GM12878 (cell line): ENCODE results near the gene EPHB1. TPM values are rescaled to one million over a fixed set of nuclear protein-coding genes. Genes with fewer than 3 reads are reported as not detected.

Experiments used
- ATAC-seq: fragments of 200-7000 bp; cut with Tn5 transposase; 3 replicates; pipeline ENCODE4 v1.9.1; 2020; ENCODE audit warnings: mild to moderate bottlenecking, moderate library complexity
- BruUV-seq: library from RNA; stranded (reverse); fragments of 400-500 nt; replicated peaks from 2 replicates; lab custom pipeline; 2021; lab: Mats Ljungman, UMichigan
- CTCF ChIA-PET: fragments of 300-600 bp; sonication (Branson Sonifier 250); formaldehyde crosslinking; extraction: SDS; loops from one replicate; lab custom pipeline; 2021; ENCODE audit warnings: inconsistent platforms; lab: Yijun Ruan, JAX
- POLR2A ChIA-PET: fragments of 350-600 bp; formaldehyde crosslinking; extraction: SDS; loops from one replicate; lab custom pipeline; 2021; ENCODE audit warnings: inconsistent platforms; lab: Charles Lee
- RAD21 ChIA-PET: fragments of 300-600 bp; sonication (Branson Sonifier 250); formaldehyde crosslinking; loops from one replicate; lab custom pipeline; 2023; ENCODE audit warnings: antibody characterized with exemption; ENCODE audit not compliant: unreplicated experiment; lab: Charles Lee
- SMC1A ChIA-PET: fragments of 300-600 bp; sonication (Branson Sonifier 250); formaldehyde crosslinking; loops from one replicate; lab custom pipeline; 2023; ENCODE audit not compliant: unreplicated experiment, uncharacterized antibody; lab: Charles Lee
- DNase-seq: peaks from one replicate; pipeline ENCODE4 v3.0.0-alpha.2; 2011; ENCODE audit warnings: low read depth, low spot score
- FAIRE-seq: peaks from 3 replicates; lab custom pipeline; 2011; peaks lifted over from hg19 to GRCh38; lab: Jason Lieb, UNC
- H2AFZ ChIP-seq: 2 replicates; pipeline ENCODE4 v1.6.0; 2011; ENCODE audit warnings: low read depth, low read length, control low read depth; ENCODE audit not compliant: control insufficient read depth
- H3K27ac ChIP-seq: 2 replicates; pipeline ENCODE4 v1.5.1; 2011; ENCODE audit warnings: control low read depth; ENCODE audit not compliant: control insufficient read depth, insufficient read depth
- H3K27me3 ChIP-seq, 2 experiments: replicated peaks in 1 of 2; 2 replicates each; pipeline versions ENCODE4 v1.6.0 to v1.6.1; 2011; ENCODE audit warnings: low read length in 1 of 2; ENCODE audit not compliant: control insufficient read depth in 2 of 2, insufficient read depth in 2 of 2
- H3K36me3 ChIP-seq, 2 experiments: 2 replicates each; pipeline ENCODE4 v1.5.1; 2011; ENCODE audit warnings: low read length in 1 of 2; ENCODE audit not compliant: control insufficient read depth in 2 of 2, insufficient read depth in 2 of 2
- H3K4me1 ChIP-seq: 2 replicates; pipeline ENCODE4 v1.6.1; 2011; ENCODE audit warnings: mild to moderate bottlenecking, low read length, moderate library complexity, mixed read lengths; ENCODE audit not compliant: control insufficient read depth, insufficient read depth
- H3K4me2 ChIP-seq: 2 replicates; pipeline ENCODE4 v1.6.0; 2011; ENCODE audit warnings: control low read depth; ENCODE audit not compliant: control insufficient read depth, insufficient read depth
- H3K4me3 ChIP-seq: fragments of 200-600 bp; sonication (generic); 2 replicates; pipeline ENCODE4 v1.5.1; 2016
- H3K79me2 ChIP-seq: 2 replicates; pipeline ENCODE4 v1.6.0; 2011; ENCODE audit warnings: low read length; ENCODE audit not compliant: control insufficient read depth, insufficient read depth
- H3K9ac ChIP-seq: 2 replicates; pipeline ENCODE4 v1.8.0; 2011; ENCODE audit warnings: low read length, control low read depth, mixed read lengths; ENCODE audit not compliant: control insufficient read depth, insufficient read depth
- H3K9me3 ChIP-seq: replicated peaks from 3 replicates; pipeline ENCODE4 v1.5.1; 2011; ENCODE audit warnings: mild to moderate bottlenecking, low read length; ENCODE audit not compliant: control insufficient read depth, insufficient read depth
- H4K20me1 ChIP-seq: 2 replicates; pipeline ENCODE4 v1.6.0; 2011; ENCODE audit not compliant: control insufficient read depth, insufficient read depth
- MEF2B ChIP-seq: fragments of 450-650 bp; IDR thresholded peaks from 2 replicates; pipeline ENCODE4 v1.6.1; 2018; ENCODE audit warnings: mild to moderate bottlenecking, moderate library complexity; ENCODE audit not compliant: partially characterized antibody, poor library complexity, severe bottlenecking
- POLR2AphosphoS5 ChIP-seq: IDR thresholded peaks from 2 replicates; pipeline ENCODE4 v1.6.1; 2011; ENCODE audit warnings: mild to moderate bottlenecking, low read length, inconsistent platforms
- RB1 ChIP-seq: fragments of 450-650 bp; formaldehyde crosslinking; IDR thresholded peaks from 2 replicates; pipeline ENCODE4 v1.6.1; 2017; ENCODE audit warnings: mild to moderate bottlenecking, borderline replicate concordance
- RELB ChIP-seq: fragments of 450-650 bp; IDR thresholded peaks from 2 replicates; pipeline ENCODE4 v1.6.1; 2017; ENCODE audit warnings: low read depth, mild to moderate bottlenecking, moderate library complexity
- SIN3A ChIP-seq: IDR thresholded peaks from 2 replicates; pipeline ENCODE4 v1.6.1; 2012; ENCODE audit warnings: low read depth, low read length, improper control_type of control experiment
- SREBF1 ChIP-seq: IDR thresholded peaks from 2 replicates; pipeline ENCODE4 v1.6.1; 2012; ENCODE audit warnings: mild to moderate bottlenecking, low read length
- WGBS: methylation state at CpG from one replicate; pipeline ENCODE4 v1.1.6; 2016; ENCODE audit warnings: low lambda C conversion rate; ENCODE audit not compliant: insufficient replicate concordance, insufficient coverage; ENCODE audit errors: missing lambda C conversion rate; 5-methylcytosine and 5-hydroxymethylcytosine counted together
- in situ Hi-C: fragments of 300-500 bp; cut with MboI; formaldehyde crosslinking; loops from 9 replicates; pipeline ENCODE4 v1.14.3; 2018; ENCODE audit warnings: mixed read lengths
- intact Hi-C: fragments of 100-400 bp; cut with micrococcal nuclease; formaldehyde crosslinking; loops from one replicate; pipeline ENCODE4 v1.14.2; 2022; ENCODE audit not compliant: unreplicated experiment
- polyA plus RNA-seq, 11 experiments: library from polyadenylated mRNA; depleted of rRNA in 4 of 11; unstranded in 6 of 11; stranded (reverse) in 5 of 11; fragments of >200 nt; fragmentation: Nextera tagmentation in 4 of 11; fragmentation: Illumina TruSeq in 1 of 11; extraction: Ambion mirVana in 4 of 11; extraction: Trizol in 1 of 11; gene quantifications; 1 replicate in 1 of 11; 2 replicates in 10 of 11; pipeline versions ENCODE4 v1.2.1 to v1.2.3, GENCODE V29; 2011 to 2016; ENCODE audit warnings: inconsistent platforms in 2 of 11, missing spikeins in 2 of 11, low read depth in 1 of 11
- total RNA-seq, 4 experiments: library from RNA; depleted of rRNA in 3 of 4; stranded (reverse); fragments of >200 nt in 3 of 4; fragmentation: Illumina TruSeq in 1 of 4; extraction: Trizol in 1 of 4; gene quantifications; 2 replicates each; pipeline versions ENCODE4 v1.2.1 to v1.2.3, GENCODE V29; 2013 to 2021

Gene EPHB1
- total and polyA plus RNA-seq, 10 of the 15 experiments (the other 5 are each of a cell fraction or from before 2014, with no cell fraction given), result 0.33 to 23.8 (median 1.2) TPM

DNA sequence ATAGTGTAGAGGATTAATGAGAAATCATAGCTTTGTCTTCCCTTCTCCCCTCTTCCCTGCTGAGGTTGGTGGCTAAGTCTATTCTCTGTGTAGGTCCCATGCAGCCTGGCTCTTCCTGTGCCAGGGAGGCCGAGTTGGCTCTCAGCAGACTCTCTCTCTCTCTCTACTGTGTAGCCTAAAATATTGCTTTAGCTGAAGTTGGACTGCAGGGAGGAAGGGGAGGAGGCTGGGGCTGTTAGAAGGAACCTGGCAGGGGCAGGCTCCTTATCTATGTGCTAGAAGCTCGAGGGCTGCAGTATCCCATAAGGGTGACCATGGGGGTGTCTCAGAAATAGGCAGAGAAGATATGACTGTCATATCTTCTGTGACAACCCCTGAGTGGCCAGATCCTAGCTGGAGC lies 160.8 kb downstream of the EPHB1 start:
- ChIA-PET SMC1A (interaction anchor here (0.7 to 4.6 kb wide), 10 partner anchors 9 to 160 kb away, joined by 3 to 35 read pairs (median 5); no protein-coding TSS in a partner anchor), CTCF (interaction anchor here (0.9 to 1.9 kb wide), 4 partner anchors 19 to 276 kb away, joined by 3 to 5 read pairs (median 4); partner anchors contain the start of gene EPHB1), POLR2A (interaction anchor here (0.5 to 1.6 kb wide), 4 partner anchors 8 to 1723 kb away, joined by 3 to 7 read pairs (median 4); no protein-coding TSS in a partner anchor), RAD21 (interaction anchor here (0.6 to 3.7 kb wide), 9 partner anchors 10 to 354 kb away, joined by 3 to 36 read pairs (median 5); partner anchors contain the start of gene EPHB1)
- Histone ChIP-seq H3K4me3 (no peak overlapping the region), H3K36me3 (peaks cover 0 to 6% of the 10 kb centered on the region in 2 experiments; a peak in 3 of 4 replicates), H2AFZ (no peak overlapping the region; the same call in 1 of the 2 replicates), H3K27ac (peak overlapping the region; percentile 73), H3K9ac (no peak overlapping the region; the same call in 1 of the 2 replicates), H3K9me3 (no peaks in the 10 kb centered on the region), H3K79me2 (no peaks in the 10 kb centered on the region), H4K20me1 (no peaks in the 10 kb centered on the region), H3K4me2 (no peak overlapping the region), H3K4me1 (peaks cover 27% of the 10 kb centered on the region), H3K27me3 (no peaks in the 10 kb centered on the region)
- TF ChIP-seq RB1 (no peak), RELB (no peak), SREBF1 (no peak), POLR2AphosphoS5 (no peak), SIN3A (no peak), MEF2B (no peak)
- ATAC-seq (peak; percentile 34), DNase-seq (no peak), FAIRE-seq (no peak)
- in situ Hi-C loops (no loop called here), intact Hi-C loops (no loop called here)
- WGBS, result 0% methylated on average over 2 of the region's 2 CpGs
- BruUV-seq, result no TSS peak
